Thoracic aorta (tissue), 2 donors: ENCODE measurements around the gene PRXL2A. TPM values are rescaled to one million over a fixed set of nuclear protein-coding genes. Genes with fewer than 3 reads are reported as not detected.

Experiments
- ATAC-seq: fragments of 150-250 bp; one replicate; pipeline ENCODE4 v1.8.0; 2017; ENCODE audit warnings: low read depth; ENCODE audit not compliant: insufficient number of reproducible peaks, low FRiP score
- DNase-seq: peaks from one replicate; pipeline ENCODE4 v3.0.0-alpha.2; 2020; ENCODE audit warnings: low spot score
- H3K27ac ChIP-seq, 2 donors: fragments of 200-600 bp; sonication (generic); 1 replicate in 1 of 2; 2 replicates in 1 of 2; pipeline ENCODE4 v1.5.1; 2016; ENCODE audit warnings: mild to moderate bottlenecking in 2 of 2, moderate library complexity in 2 of 2
- H3K27me3 ChIP-seq: fragments of 200-600 bp; sonication (generic); replicated peaks from 2 replicates; pipeline ENCODE4 v1.6.0; 2016; ENCODE audit warnings: mild to moderate bottlenecking; ENCODE audit not compliant: insufficient read depth
- H3K36me3 ChIP-seq: fragments of 200-600 bp; sonication (generic); one replicate; pipeline ENCODE4 v1.5.1; 2016
- H3K4me1 ChIP-seq, 2 donors: fragments of 200-600 bp; sonication (generic); 1 replicate in 1 of 2; 2 replicates in 1 of 2; pipeline versions ENCODE4 v1.5.1 to v1.6.0; 2016; ENCODE audit warnings: low read depth in 2 of 2, mild to moderate bottlenecking in 1 of 2; ENCODE audit not compliant: control insufficient read depth in 1 of 2
- H3K4me3 ChIP-seq: fragments of 200-600 bp; sonication (generic); 2 replicates; pipeline ENCODE4 v1.5.1; 2016; ENCODE audit warnings: mild to moderate bottlenecking
- H3K9me3 ChIP-seq: fragments of 200-600 bp; sonication (generic); 2 replicates; pipeline ENCODE4 v1.5.1; 2016
- total RNA-seq, 2 donors: library from RNA; depleted of rRNA; stranded (reverse); fragments of >200 nt; gene quantifications; one replicate each; pipeline versions ENCODE4 v1.1.0 to v1.2.3, GENCODE V29; 2016
- TF ChIP-seq, protein P1 (sequence below): fragments of 200-600 bp; sonication (generic); IDR thresholded peaks from one replicate; pipeline ENCODE4 v1.5.1; 2019; ENCODE audit warnings: antibody characterized with exemption

PRXL2A gene
- total RNA-seq, 2 donors from 2014 or later: 23.5 to 24.1 TPM

DNA sequence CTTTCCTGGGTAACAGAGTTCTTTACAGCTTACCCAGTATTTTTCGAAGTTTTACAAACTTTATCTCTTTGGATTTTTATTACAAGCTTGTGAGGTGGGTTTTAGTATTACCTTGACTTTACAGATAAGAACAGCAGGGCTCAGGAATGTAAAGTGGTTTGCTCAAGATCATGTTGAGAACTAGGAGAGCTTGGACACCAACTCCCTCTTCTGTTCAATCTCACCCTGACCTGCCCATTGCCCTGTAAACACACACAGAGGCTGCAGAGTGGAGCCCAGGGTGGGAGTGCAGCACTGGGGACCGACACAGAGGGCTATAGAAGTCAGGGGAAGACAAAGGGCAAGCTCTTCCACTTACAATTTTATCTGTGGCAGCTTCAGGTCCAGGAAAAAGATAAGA is 41.2 kb downstream of the PRXL2A start:
- TF ChIP-seq, protein P1, sequence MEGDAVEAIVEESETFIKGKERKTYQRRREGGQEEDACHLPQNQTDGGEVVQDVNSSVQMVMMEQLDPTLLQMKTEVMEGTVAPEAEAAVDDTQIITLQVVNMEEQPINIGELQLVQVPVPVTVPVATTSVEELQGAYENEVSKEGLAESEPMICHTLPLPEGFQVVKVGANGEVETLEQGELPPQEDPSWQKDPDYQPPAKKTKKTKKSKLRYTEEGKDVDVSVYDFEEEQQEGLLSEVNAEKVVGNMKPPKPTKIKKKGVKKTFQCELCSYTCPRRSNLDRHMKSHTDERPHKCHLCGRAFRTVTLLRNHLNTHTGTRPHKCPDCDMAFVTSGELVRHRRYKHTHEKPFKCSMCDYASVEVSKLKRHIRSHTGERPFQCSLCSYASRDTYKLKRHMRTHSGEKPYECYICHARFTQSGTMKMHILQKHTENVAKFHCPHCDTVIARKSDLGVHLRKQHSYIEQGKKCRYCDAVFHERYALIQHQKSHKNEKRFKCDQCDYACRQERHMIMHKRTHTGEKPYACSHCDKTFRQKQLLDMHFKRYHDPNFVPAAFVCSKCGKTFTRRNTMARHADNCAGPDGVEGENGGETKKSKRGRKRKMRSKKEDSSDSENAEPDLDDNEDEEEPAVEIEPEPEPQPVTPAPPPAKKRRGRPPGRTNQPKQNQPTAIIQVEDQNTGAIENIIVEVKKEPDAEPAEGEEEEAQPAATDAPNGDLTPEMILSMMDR: no peak
- Histone ChIP-seq H3K27ac (no peak overlapping the region), H3K4me3 (no peak overlapping the region), H3K36me3 (no peaks in the 10 kb centered on the region), H3K27me3 (no peaks in the 10 kb centered on the region), H3K4me1 (peaks cover 3 to 8% of the 10 kb centered on the region in 2 donors), H3K9me3 (no peaks in the 10 kb centered on the region)
- ATAC-seq (no peak), DNase-seq (no peak)

DNA sequence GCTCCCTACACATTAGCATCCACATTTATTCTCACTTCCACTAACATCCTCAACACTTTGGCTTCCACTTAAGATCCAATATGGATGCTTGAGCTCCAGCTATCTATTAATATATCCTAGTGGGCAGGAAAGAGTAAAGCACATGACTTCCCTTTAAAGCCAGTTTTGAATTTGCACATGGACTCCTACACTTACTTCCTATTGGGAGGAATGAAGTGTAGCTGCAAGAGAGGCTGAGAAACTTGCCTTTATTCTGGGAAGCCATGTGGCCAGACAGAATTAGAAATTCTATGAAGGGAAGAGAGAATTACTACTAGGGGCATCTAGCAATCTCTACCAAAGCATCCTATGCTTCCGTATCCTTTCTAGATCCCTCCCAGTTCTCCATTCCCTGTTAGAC is 42.8 kb downstream of the PRXL2A start:
- Histone ChIP-seq H3K36me3 (no peaks in the 10 kb centered on the region), H3K4me3 (no peak overlapping the region), H3K27me3 (no peaks in the 10 kb centered on the region), H3K9me3 (no peaks in the 10 kb centered on the region), H3K27ac (no peak overlapping the region), H3K4me1 (peaks cover 9 to 18% of the 10 kb centered on the region in 2 donors)
- DNase-seq (no peak), ATAC-seq (no peak)
- TF ChIP-seq, protein P1: no peak

GRCh38 chr10:80452069-80452468 is 43.7 kb downstream of the PRXL2A start:
- no peaks in the 10 kb centered on the region for H3K36me3 ChIP-seq
- ATAC-seq: no peak
- TF ChIP-seq, protein P1: no peak
- no peak overlapping the region for H3K4me3 ChIP-seq
- H3K4me1 ChIP-seq: peaks cover 9 to 25% of the 10 kb centered on the region in 2 donors
- H3K9me3 ChIP-seq: no peaks in the 10 kb centered on the region
- no peak for DNase-seq
- H3K27ac ChIP-seq: no peak overlapping the region
- no peaks in the 10 kb centered on the region for H3K27me3 ChIP-seq

GRCh38 chr10:80452640-80453039 is 44.3 kb downstream of the PRXL2A start:
- Histone ChIP-seq H3K27me3 (no peaks in the 10 kb centered on the region), H3K4me1 (peaks cover 9 to 25% of the 10 kb centered on the region in 2 donors), H3K36me3 (no peaks in the 10 kb centered on the region), H3K9me3 (no peaks in the 10 kb centered on the region), H3K27ac (peak overlapping the region in 1 of 2 donors; percentile 52), H3K4me3 (no peak overlapping the region)
- TF ChIP-seq, protein P1: no peak
- DNase-seq: no peak
- no peak for ATAC-seq

DNA sequence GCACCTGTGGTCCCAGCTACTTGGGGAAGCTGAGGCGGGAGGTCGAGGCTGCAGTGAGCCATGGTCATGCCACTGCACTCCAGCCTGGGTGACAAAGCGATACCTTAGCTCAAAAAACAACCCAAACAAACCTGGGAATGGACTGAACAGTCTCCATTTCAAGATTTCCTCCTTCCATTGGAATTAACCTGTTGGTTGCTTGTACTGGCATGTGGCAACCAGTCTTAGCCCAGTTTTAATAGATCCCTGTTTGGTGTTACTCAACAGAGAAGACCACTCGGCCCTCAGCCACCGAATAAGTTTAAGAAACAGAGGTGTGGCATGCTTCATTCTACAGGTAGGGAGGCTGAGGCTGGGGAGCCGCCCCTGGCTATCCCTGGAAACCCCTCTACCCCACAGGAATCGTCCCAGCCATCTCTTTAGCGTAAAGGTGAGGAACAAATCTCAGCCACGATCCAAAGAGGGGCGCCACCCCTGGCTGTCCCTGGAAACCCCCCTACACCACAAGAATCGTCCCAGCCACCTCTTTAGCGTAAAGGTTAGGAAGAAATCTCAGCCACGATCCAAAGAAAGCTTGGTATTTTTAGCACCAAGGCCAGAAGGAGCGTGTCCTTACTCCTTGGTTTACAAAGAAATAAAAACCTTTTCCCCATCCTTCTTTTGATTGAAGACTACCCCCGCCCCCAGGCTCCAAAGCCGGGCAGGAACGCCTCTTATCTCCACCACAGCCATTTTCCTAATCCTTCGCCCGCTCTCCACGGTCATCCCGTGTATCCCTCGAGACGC is 44.9 kb downstream of the PRXL2A start:
- H3K4me1 ChIP-seq: peaks cover 9 to 30% of the 10 kb centered on the region in 2 donors
- no peak for ATAC-seq
- H3K27me3 ChIP-seq: no peaks in the 10 kb centered on the region
- H3K27ac ChIP-seq: peak overlapping the region; percentile 52 to 78
- TF ChIP-seq, protein P1: no peak
- H3K9me3 ChIP-seq: no peaks in the 10 kb centered on the region
- no peaks in the 10 kb centered on the region for H3K36me3 ChIP-seq
- H3K4me3 ChIP-seq: peak overlapping the region; percentile 70
- no peak for DNase-seq
